Urothelium cell line (cell line): ENCODE data around the gene FBXO11.

ENCODE experiments used
- DNase-seq: peaks from one replicate; pipeline ENCODE4 v3.0.0; 2011; ENCODE audit warnings: low spot score, mixed read lengths
- FAIRE-seq: peaks from 2 replicates; lab custom pipeline; 2011; peaks lifted over from hg19 to GRCh38; lab: Jason Lieb, UNC

The FBXO11 gene

GRCh38 chr2:47741101-47741500 lies 165.2 kb downstream of the FBXO11 start:
- DNase-seq = no peak
- FAIRE-seq = no peak
